ENCODE results near the gene RCVRN.

DNA sequence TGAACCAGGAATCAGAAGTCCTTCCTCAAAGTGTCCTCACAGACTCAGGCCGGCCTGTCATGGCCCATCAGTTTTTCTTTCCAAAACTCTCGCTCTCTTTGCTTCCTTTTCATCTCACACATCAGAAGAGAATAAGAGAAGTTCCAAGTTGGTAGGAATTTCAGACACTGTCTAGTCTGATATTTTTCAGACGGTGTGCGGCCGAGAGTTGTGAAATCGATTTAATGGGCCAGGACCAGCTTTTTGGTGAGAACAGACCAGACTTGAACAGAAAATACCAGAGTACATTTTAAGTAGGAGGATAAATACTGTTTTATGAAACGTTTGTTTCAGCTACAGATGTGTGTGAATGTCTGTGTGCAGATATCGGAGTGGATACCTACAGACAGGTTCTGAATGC is 24.8 kb upstream of the RCVRN start:
- TF ChIP-seq CTCF (conservative IDR thresholded peaks at IDR 0.05; ENCODE audit: low read depth, low read length) (no peak), EZH2phosphoT487 (IDR thresholded peaks at IDR 0.05; ENCODE audit: borderline replicate concordance, low read length) (no peak), EZH2 (IDR thresholded peaks at IDR 0.05; ENCODE audit: low read length, unreplicated experiment) (no peak)

Measured in PC-3 (cell line).